Liver (tissue), 9 donors: Measurements from ENCODE around the gene AFF2. TPM values are rescaled to one million over a fixed set of nuclear protein-coding genes. Genes with fewer than 3 reads are reported as not detected.

Experiments used
- DNase-seq: peaks from one replicate; pipeline ENCODE4 v3.0.0-alpha.2; 2017; ENCODE audit warnings: low spot score
- H3K27ac ChIP-seq, 2 donors: one replicate each; pipeline ENCODE4 v1.7.0; 2013; ENCODE audit warnings: inconsistent platforms in 2 of 2, low read length in 2 of 2, control low read depth in 1 of 2, low read depth in 1 of 2, mild to moderate bottlenecking in 1 of 2
- H3K27me3 ChIP-seq, 4 donors: one replicate each; pipeline versions ENCODE4 v1.6.1 to v1.7.0; 2013; ENCODE audit warnings: low read length in 3 of 4, inconsistent platforms in 1 of 4, mild to moderate bottlenecking in 1 of 4, moderate library complexity in 1 of 4; ENCODE audit not compliant: control insufficient read depth in 4 of 4, insufficient read depth in 4 of 4
- H3K36me3 ChIP-seq, 4 donors: one replicate each; pipeline versions ENCODE4 v1.6.1 to v1.7.0; 2013; ENCODE audit warnings: low read length in 3 of 4, mild to moderate bottlenecking in 3 of 4, low read depth in 1 of 4, moderate library complexity in 1 of 4; ENCODE audit not compliant: control insufficient read depth in 4 of 4, insufficient read depth in 3 of 4
- H3K4me1 ChIP-seq, 4 donors: one replicate each; pipeline versions ENCODE4 v1.6.1 to v1.7.0; 2013; ENCODE audit warnings: low read length in 3 of 4, mild to moderate bottlenecking in 3 of 4, moderate library complexity in 1 of 4; ENCODE audit not compliant: control insufficient read depth in 4 of 4, insufficient read depth in 4 of 4
- H3K4me3 ChIP-seq, 3 donors: one replicate each; pipeline versions ENCODE4 v1.6.1 to v1.7.0; 2013; ENCODE audit warnings: low read length in 3 of 3, control low read depth in 1 of 3, low read depth in 1 of 3, mild to moderate bottlenecking in 1 of 3
- H3K9ac ChIP-seq, 2 donors: one replicate each; pipeline ENCODE4 v1.7.0; 2013; ENCODE audit warnings: low read length in 2 of 2, mild to moderate bottlenecking in 2 of 2, moderate library complexity in 2 of 2, control low read depth in 1 of 2, low read depth in 1 of 2
- H3K9me3 ChIP-seq, 4 donors: one replicate each; pipeline versions ENCODE4 v1.6.1 to v1.7.0; 2013; ENCODE audit warnings: low read length in 3 of 4; ENCODE audit not compliant: control insufficient read depth in 4 of 4
- EGR1 ChIP-seq, 2 donors: IDR thresholded peaks; 2 replicates each; pipeline ENCODE4 v1.6.1; 2016 to 2018; ENCODE audit warnings: antibody characterized with exemption in 2 of 2, low read depth in 2 of 2
- FOXA1 ChIP-seq: IDR thresholded peaks from 2 replicates; pipeline ENCODE4 v1.6.1; 2016; ENCODE audit warnings: antibody characterized with exemption
- FOXA2 ChIP-seq: IDR thresholded peaks from 2 replicates; pipeline ENCODE4 v1.6.1; 2016; ENCODE audit warnings: antibody characterized with exemption
- GABPA ChIP-seq, 2 donors: IDR thresholded peaks in 1 of 2; conservative IDR thresholded peaks in 1 of 2; 2 replicates each; pipeline ENCODE4 v1.6.1; 2016; ENCODE audit warnings: antibody characterized with exemption in 2 of 2, mild to moderate bottlenecking in 1 of 2, moderate library complexity in 1 of 2
- HNF4A ChIP-seq, 2 donors: conservative IDR thresholded peaks; 2 replicates each; pipeline ENCODE4 v1.6.1; 2016; ENCODE audit warnings: antibody characterized with exemption in 2 of 2, mild to moderate bottlenecking in 2 of 2
- HNF4G ChIP-seq: IDR thresholded peaks from 2 replicates; pipeline ENCODE4 v1.6.1; 2016; ENCODE audit warnings: antibody characterized with exemption
- JUND ChIP-seq, 2 donors: IDR thresholded peaks; 2 replicates each; pipeline ENCODE4 v1.6.1; 2016; ENCODE audit warnings: antibody characterized with exemption in 2 of 2
- NR2F2 ChIP-seq: IDR thresholded peaks from 2 replicates; pipeline ENCODE4 v1.6.1; 2016; ENCODE audit warnings: antibody characterized with exemption
- RAD21 ChIP-seq, 2 donors: IDR thresholded peaks; 2 replicates each; pipeline ENCODE4 v1.6.1; 2016; ENCODE audit warnings: antibody characterized with exemption in 2 of 2, mild to moderate bottlenecking in 2 of 2
- RXRA ChIP-seq, 2 donors: IDR thresholded peaks; 2 replicates each; pipeline ENCODE4 v1.6.1; 2017 to 2018; ENCODE audit warnings: antibody characterized with exemption in 2 of 2, mild to moderate bottlenecking in 1 of 2
- SP1 ChIP-seq: IDR thresholded peaks from 2 replicates; pipeline ENCODE4 v1.6.1; 2018; ENCODE audit warnings: antibody characterized with exemption, mild to moderate bottlenecking
- TAF1 ChIP-seq: conservative IDR thresholded peaks from 2 replicates; pipeline ENCODE4 v1.6.1; 2016; ENCODE audit warnings: antibody characterized with exemption, mild to moderate bottlenecking
- YY1 ChIP-seq: IDR thresholded peaks from 2 replicates; pipeline ENCODE4 v1.6.1; 2016; ENCODE audit warnings: antibody characterized with exemption, mild to moderate bottlenecking
- WGBS: extraction: QIAGEN DNeasy Blood & Tissue Kit; methylation state at CpG from one replicate; pipeline ENCODE4 v1.1.7; 2013; 5-methylcytosine and 5-hydroxymethylcytosine counted together
- polyA plus RNA-seq, 2 donors: library from polyadenylated mRNA; stranded (reverse) in 1 of 2; unstranded in 1 of 2; fragments of 200-250 nt in 1 of 2; fragments of >200 nt in 1 of 2; fragmentation: Nextera tagmentation in 1 of 2; extraction: Ambion mirVana in 1 of 2; gene quantifications; one replicate each; pipeline versions ENCODE4 v1.2.1 to v1.2.3, GENCODE V29; 2013 to 2015
- total RNA-seq, 2 donors: library from RNA; depleted of rRNA; stranded (reverse); fragments of >200 nt; gene quantifications; one replicate each; pipeline ENCODE4 v1.2.3, GENCODE V29; 2014
- TF ChIP-seq, protein P1 (sequence below): IDR thresholded peaks from 2 replicates; pipeline ENCODE4 v1.6.1; 2016; ENCODE audit warnings: antibody characterized with exemption
- TF ChIP-seq, protein P2 (sequence below): IDR thresholded peaks from 2 replicates; pipeline ENCODE4 v1.6.1; 2016; ENCODE audit warnings: antibody characterized with exemption
- TF ChIP-seq, protein P3 (sequence below): IDR thresholded peaks from 2 replicates; pipeline ENCODE4 v1.6.1; 2016; ENCODE audit warnings: antibody characterized with exemption, mild to moderate bottlenecking
- TF ChIP-seq, protein P4 (sequence below): fragments of 150-350 bp; IDR thresholded peaks from 2 replicates; pipeline ENCODE4 v1.5.1; 2017; ENCODE audit warnings: improper control_type of control experiment, low read depth, low read length; ENCODE audit not compliant: missing input control
- TF ChIP-seq, protein P5 (sequence below): IDR thresholded peaks from 2 replicates; pipeline ENCODE4 v1.6.1; 2016; ENCODE audit warnings: antibody characterized with exemption
- donor health status: healthy.
- donor health status: healthy.
- donor health status: healthy.
- donor health status: healthy.
- donor health status: healthy.

AFF2 gene
- total and polyA plus RNA-seq, 4 donors = 0.01 to 1.6 (median 0.50) TPM; not detected in 1

DNA sequence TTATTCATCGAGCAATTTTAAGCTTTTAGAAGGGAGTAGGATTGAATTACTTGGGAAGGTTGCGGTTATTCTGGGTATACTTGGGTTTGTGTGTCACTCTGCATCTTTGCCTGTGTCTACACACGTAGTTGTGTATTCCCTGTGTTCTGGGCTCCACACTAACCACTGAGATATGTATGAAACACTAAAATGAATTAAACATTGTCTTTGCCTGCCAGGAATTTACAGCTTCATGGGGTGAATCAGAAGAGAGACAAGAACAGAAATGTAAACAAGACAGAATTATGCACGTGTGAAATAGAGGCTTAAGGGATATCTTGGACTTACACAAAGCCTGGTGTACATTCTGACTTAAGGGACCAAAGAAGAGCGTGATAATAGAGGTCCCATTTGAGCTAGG, 228.5 kb downstream of the AFF2 start:
- peaks cover 0 to 4% (median 0%) of the 10 kb centered on the region in 4 donors for H3K9me3 ChIP-seq
- no peak for DNase-seq
- no peaks in the 10 kb centered on the region for H3K27me3 ChIP-seq
- H3K4me1 ChIP-seq = no peaks in the 10 kb centered on the region
- no peaks in the 10 kb centered on the region for H3K36me3 ChIP-seq
- TF ChIP-seq SP1 (no peak), GABPA (IDR thresholded peaks at IDR 0.05 in 1 of 2, conservative IDR thresholded peaks at IDR 0.05 in 1 of 2) (no peak), NR2F2 (no peak), HNF4G (no peak), RAD21 (IDR thresholded peaks at IDR 0.05) (no peak), JUND (IDR thresholded peaks at IDR 0.05) (no peak), FOXA1 (no peak)
- TF ChIP-seq, protein P1, sequence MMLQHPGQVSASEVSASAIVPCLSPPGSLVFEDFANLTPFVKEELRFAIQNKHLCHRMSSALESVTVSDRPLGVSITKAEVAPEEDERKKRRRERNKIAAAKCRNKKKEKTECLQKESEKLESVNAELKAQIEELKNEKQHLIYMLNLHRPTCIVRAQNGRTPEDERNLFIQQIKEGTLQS = no peak
- H3K9ac ChIP-seq = no peak overlapping the region
- H3K4me3 ChIP-seq = no peak overlapping the region
- 71% methylated on average over 5 of the region's 5 CpGs for WGBS
- no peak overlapping the region for H3K27ac ChIP-seq

DNA sequence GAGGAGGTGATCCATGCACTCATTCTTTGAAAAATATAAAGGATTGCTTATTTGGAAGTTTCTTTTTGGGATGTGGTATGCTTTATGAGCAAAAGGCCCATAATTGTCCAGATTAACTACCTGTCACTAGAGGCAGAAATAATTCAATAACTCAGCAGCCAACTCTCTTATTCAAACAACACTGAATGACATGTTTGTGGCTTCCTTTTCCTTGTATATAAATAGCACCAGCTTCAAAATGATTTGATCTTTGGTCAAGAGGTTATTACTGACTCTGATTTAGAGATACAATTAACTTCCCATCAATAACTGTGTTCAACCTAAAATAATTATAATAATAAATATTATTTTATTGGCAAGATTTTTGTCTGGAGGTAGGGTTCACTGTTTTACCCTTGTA, 232.3 kb downstream of the AFF2 start:
- H3K4me3 ChIP-seq = no peak overlapping the region
- H3K27me3 ChIP-seq = no peaks in the 10 kb centered on the region
- no peaks in the 10 kb centered on the region for H3K36me3 ChIP-seq
- H3K4me1 ChIP-seq = no peaks in the 10 kb centered on the region
- H3K9ac ChIP-seq = no peak overlapping the region
- H3K27ac ChIP-seq = no peak overlapping the region
- DNase-seq = no peak
- TF ChIP-seq NR2F2 = no peak
- TF ChIP-seq, protein P2, sequence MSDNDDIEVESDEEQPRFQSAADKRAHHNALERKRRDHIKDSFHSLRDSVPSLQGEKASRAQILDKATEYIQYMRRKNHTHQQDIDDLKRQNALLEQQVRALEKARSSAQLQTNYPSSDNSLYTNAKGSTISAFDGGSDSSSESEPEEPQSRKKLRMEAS = no peak
- no peak for TF ChIP-seq RXRA (IDR thresholded peaks at IDR 0.05)
- TF ChIP-seq, protein P3, sequence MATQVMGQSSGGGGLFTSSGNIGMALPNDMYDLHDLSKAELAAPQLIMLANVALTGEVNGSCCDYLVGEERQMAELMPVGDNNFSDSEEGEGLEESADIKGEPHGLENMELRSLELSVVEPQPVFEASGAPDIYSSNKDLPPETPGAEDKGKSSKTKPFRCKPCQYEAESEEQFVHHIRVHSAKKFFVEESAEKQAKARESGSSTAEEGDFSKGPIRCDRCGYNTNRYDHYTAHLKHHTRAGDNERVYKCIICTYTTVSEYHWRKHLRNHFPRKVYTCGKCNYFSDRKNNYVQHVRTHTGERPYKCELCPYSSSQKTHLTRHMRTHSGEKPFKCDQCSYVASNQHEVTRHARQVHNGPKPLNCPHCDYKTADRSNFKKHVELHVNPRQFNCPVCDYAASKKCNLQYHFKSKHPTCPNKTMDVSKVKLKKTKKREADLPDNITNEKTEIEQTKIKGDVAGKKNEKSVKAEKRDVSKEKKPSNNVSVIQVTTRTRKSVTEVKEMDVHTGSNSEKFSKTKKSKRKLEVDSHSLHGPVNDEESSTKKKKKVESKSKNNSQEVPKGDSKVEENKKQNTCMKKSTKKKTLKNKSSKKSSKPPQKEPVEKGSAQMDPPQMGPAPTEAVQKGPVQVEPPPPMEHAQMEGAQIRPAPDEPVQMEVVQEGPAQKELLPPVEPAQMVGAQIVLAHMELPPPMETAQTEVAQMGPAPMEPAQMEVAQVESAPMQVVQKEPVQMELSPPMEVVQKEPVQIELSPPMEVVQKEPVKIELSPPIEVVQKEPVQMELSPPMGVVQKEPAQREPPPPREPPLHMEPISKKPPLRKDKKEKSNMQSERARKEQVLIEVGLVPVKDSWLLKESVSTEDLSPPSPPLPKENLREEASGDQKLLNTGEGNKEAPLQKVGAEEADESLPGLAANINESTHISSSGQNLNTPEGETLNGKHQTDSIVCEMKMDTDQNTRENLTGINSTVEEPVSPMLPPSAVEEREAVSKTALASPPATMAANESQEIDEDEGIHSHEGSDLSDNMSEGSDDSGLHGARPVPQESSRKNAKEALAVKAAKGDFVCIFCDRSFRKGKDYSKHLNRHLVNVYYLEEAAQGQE = no peak
- no peak for TF ChIP-seq SP1
- no peak for TF ChIP-seq FOXA2
- TF ChIP-seq HNF4A (conservative IDR thresholded peaks at IDR 0.05) = no peak
- TF ChIP-seq, protein P4, sequence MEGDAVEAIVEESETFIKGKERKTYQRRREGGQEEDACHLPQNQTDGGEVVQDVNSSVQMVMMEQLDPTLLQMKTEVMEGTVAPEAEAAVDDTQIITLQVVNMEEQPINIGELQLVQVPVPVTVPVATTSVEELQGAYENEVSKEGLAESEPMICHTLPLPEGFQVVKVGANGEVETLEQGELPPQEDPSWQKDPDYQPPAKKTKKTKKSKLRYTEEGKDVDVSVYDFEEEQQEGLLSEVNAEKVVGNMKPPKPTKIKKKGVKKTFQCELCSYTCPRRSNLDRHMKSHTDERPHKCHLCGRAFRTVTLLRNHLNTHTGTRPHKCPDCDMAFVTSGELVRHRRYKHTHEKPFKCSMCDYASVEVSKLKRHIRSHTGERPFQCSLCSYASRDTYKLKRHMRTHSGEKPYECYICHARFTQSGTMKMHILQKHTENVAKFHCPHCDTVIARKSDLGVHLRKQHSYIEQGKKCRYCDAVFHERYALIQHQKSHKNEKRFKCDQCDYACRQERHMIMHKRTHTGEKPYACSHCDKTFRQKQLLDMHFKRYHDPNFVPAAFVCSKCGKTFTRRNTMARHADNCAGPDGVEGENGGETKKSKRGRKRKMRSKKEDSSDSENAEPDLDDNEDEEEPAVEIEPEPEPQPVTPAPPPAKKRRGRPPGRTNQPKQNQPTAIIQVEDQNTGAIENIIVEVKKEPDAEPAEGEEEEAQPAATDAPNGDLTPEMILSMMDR = no peak
- no peak for TF ChIP-seq EGR1 (IDR thresholded peaks at IDR 0.05; ENCODE audit: low read depth in 2 of 2)
- TF ChIP-seq YY1 = no peak
- TF ChIP-seq, protein P5, sequence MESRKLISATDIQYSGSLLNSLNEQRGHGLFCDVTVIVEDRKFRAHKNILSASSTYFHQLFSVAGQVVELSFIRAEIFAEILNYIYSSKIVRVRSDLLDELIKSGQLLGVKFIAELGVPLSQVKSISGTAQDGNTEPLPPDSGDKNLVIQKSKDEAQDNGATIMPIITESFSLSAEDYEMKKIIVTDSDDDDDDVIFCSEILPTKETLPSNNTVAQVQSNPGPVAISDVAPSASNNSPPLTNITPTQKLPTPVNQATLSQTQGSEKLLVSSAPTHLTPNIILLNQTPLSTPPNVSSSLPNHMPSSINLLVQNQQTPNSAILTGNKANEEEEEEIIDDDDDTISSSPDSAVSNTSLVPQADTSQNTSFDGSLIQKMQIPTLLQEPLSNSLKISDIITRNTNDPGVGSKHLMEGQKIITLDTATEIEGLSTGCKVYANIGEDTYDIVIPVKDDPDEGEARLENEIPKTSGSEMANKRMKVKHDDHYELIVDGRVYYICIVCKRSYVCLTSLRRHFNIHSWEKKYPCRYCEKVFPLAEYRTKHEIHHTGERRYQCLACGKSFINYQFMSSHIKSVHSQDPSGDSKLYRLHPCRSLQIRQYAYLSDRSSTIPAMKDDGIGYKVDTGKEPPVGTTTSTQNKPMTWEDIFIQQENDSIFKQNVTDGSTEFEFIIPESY = no peak
- TF ChIP-seq RAD21 (IDR thresholded peaks at IDR 0.05) = no peak
- TF ChIP-seq, protein P1 = no peak
- TF ChIP-seq HNF4G = no peak
- TF ChIP-seq GABPA (IDR thresholded peaks at IDR 0.05 in 1 of 2, conservative IDR thresholded peaks at IDR 0.05 in 1 of 2) = no peak
- no peak for TF ChIP-seq FOXA1
- no peak for TF ChIP-seq TAF1
- H3K9me3 ChIP-seq = peaks cover 0 to 4% (median 0%) of the 10 kb centered on the region in 4 donors
